H1 (cell line): ENCODE measurements around the gene SCNN1B. TPM values are rescaled to one million over a fixed set of nuclear protein-coding genes. Genes with fewer than 3 reads are reported as not detected.

Experiments
- CHD7 ChIP-seq: fragments of 300-600 bp; sonication (generic); IDR thresholded peaks from 2 replicates; pipeline ENCODE4 v1.7.1; 2012; ENCODE audit warnings: low read length, moderate library complexity, mild to moderate bottlenecking, inconsistent platforms; ENCODE audit not compliant: insufficient replicate concordance
- GABPA ChIP-seq: IDR thresholded peaks from 2 replicates; pipeline ENCODE4 v1.6.1; 2011; ENCODE audit warnings: mild to moderate bottlenecking, low read length, moderate library complexity, borderline replicate concordance; ENCODE audit not compliant: insufficient read depth
- polyA plus RNA-seq, 7 experiments: library from polyadenylated mRNA; depleted of rRNA in 3 of 7; stranded (reverse) in 5 of 7; unstranded in 2 of 7; fragments of >200 nt in 5 of 7; fragments of 200-250 nt in 2 of 7; gene quantifications; 1 replicate in 5 of 7; 2 replicates in 1 of 7; 4 replicates in 1 of 7; pipeline versions ENCODE4 v1.2.1 to v1.2.3, GENCODE V29; 2011 to 2013; ENCODE audit warnings: missing spikeins in 2 of 7, mixed read lengths in 2 of 7
- total RNA-seq: library from RNA; stranded (reverse); fragmentation: NEBNext Ultra II Directional; extraction: Animal tissue kit (Norgen Biotek cat#: 25700); gene quantifications from 2 replicates; pipeline ENCODE4 v1.2.1, GENCODE V29; 2021

Gene SCNN1B
- total and polyA plus RNA-seq, 2 of the 8 experiments (the other 6 are each of a cell fraction or from before 2014, with no cell fraction given): 0.20 to 0.95 TPM

GRCh38 chr16:23356941-23357340 lies 54.8 kb downstream of the SCNN1B start (continued):
- TF ChIP-seq GABPA: no peak
- no peak for TF ChIP-seq CHD7
